ENCODE data around the gene CTSS. TPM values are rescaled to one million over a fixed set of nuclear protein-coding genes. Genes with fewer than 3 reads are reported as not detected.
A peak's percentile ranks its signal among the peaks of the same experiment; 100 is the strongest.
"Not testable (repeated sequence)": the region's sequence is repeated elsewhere in the genome, so short reads cannot be mapped to it uniquely, and the experiment has no call there.

CTSS gene
- total RNA-seq, 4 donors from 2014 or later, result 235 to 454 (median 330) TPM

DNA sequence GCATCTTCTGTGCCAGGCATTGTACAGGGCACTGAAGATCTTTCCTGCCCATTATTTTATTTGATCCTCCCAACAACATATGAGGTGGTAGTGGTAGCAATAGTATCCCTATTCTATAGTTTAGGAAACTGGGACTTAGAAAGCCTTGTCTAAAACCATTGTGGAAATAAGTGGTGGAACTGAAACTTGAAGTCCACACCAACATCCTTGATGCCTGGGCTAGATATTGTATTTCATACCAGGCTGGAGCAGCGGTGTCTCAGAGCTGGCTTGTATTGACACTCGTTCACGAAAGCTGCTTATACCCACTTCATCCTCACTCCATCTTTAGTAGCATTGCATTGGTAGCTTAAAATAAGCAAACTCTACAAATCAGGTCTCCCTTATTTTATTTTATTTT is 9.7 kb upstream of the CTSS start:
- Histone ChIP-seq H3K4me1 (no peaks in the 10 kb centered on the region), H3K36me3 (no peaks in the 10 kb centered on the region), H3K9me3 (no peaks in the 10 kb centered on the region), H3K4me3 (no peak overlapping the region), H3K27me3 (no peaks in the 10 kb centered on the region), H3K27ac (no peak overlapping the region)
- in situ Hi-C loops (cut with MboI; ENCODE audit: low pct_ligation_motif_present in 1 of 4, low pct_unique_long_range_greater_than_20kb in 1 of 4, low sequenced_read_pairs in 3 of 4) (no loop called here), intact Hi-C loops (cut with DNase I; ENCODE audit: low total_unique reads) (no loop called here)
- TF ChIP-seq POLR2AphosphoS5 (IDR thresholded peaks at IDR 0.05) (no peak), POLR2A (IDR thresholded peaks at IDR 0.05) (no peak), EP300 (IDR thresholded peaks at IDR 0.05; ENCODE audit: low read depth) (no peak)
- TF ChIP-seq, protein P1, sequence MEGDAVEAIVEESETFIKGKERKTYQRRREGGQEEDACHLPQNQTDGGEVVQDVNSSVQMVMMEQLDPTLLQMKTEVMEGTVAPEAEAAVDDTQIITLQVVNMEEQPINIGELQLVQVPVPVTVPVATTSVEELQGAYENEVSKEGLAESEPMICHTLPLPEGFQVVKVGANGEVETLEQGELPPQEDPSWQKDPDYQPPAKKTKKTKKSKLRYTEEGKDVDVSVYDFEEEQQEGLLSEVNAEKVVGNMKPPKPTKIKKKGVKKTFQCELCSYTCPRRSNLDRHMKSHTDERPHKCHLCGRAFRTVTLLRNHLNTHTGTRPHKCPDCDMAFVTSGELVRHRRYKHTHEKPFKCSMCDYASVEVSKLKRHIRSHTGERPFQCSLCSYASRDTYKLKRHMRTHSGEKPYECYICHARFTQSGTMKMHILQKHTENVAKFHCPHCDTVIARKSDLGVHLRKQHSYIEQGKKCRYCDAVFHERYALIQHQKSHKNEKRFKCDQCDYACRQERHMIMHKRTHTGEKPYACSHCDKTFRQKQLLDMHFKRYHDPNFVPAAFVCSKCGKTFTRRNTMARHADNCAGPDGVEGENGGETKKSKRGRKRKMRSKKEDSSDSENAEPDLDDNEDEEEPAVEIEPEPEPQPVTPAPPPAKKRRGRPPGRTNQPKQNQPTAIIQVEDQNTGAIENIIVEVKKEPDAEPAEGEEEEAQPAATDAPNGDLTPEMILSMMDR (IDR thresholded peaks at IDR 0.05), result no peak
- WGBS, 2 donors (ENCODE audit: low coverage in 1 of 2), result 89 to 100% methylated on average over 3 of the region's 3 CpGs
- DNase-seq, result no peak

DNA sequence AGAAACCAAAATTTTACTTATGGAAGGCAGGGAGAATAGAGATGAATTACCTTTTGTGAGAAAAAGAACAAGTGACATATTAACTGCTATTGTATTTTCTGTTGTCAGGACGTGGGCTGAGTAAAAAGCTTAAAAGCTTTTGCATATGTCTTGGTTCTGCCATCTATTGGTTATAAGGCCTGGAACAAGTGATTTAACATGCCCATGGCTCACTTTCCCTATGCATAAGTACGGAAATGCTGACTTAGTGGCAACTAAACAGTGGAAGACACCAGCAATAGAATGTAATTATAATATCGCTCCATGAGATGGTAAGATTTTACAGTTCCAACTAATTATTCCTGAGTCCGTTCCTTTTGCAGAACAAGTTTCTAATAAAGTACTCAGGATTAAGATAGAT is 6.7 kb upstream of the CTSS start:
- TF ChIP-seq, protein P1 (IDR thresholded peaks at IDR 0.05), result no peak
- TF ChIP-seq EP300 (IDR thresholded peaks at IDR 0.05; ENCODE audit: low read depth), result no peak
- no peak for TF ChIP-seq POLR2AphosphoS5 (IDR thresholded peaks at IDR 0.05)
- no peak for TF ChIP-seq POLR2A (IDR thresholded peaks at IDR 0.05)
- in situ Hi-C loops (cut with MboI; ENCODE audit: low pct_ligation_motif_present in 1 of 4, low pct_unique_long_range_greater_than_20kb in 1 of 4, low sequenced_read_pairs in 3 of 4), result no loop called here
- Histone ChIP-seq H3K36me3 (no peaks in the 10 kb centered on the region), H3K4me3 (no peak overlapping the region), H3K27ac (no peak overlapping the region), H3K4me1 (no peaks in the 10 kb centered on the region), H3K9me3 (no peaks in the 10 kb centered on the region), H3K27me3 (no peaks in the 10 kb centered on the region)
- no peak for DNase-seq
- intact Hi-C loops (cut with DNase I; ENCODE audit: low total_unique reads), result no loop called here
- WGBS, 2 donors (ENCODE audit: low coverage in 1 of 2), result 85 to 87% methylated on average over 4 of the region's 4 CpGs

DNA sequence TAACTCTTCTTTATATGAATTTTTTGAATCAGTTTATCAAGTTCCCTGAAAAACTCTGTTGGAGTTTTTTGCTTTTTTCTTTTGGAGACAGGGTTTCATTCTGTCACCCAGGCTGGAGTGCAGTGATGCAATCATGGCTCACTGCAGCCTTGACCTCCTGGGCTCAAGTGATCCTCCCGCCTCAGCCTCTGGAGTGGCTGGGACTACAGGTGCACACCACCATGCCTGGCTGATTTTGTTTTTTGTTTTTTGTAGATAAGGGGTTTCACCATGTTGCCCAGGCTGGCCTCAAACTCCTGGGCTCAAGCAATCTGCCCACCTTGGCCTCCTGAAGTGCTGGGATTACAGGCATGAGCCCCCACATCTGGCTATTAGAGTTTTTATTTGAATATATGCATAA is 2.1 kb upstream of the CTSS start:
- H3K4me3 ChIP-seq; H3K9me3 ChIP-seq; in situ Hi-C loops (cut with MboI; ENCODE audit: low pct_ligation_motif_present in 1 of 4, low pct_unique_long_range_greater_than_20kb in 1 of 4, low sequenced_read_pairs in 3 of 4); intact Hi-C loops (cut with DNase I; ENCODE audit: low total_unique reads); H3K27me3 ChIP-seq; H3K36me3 ChIP-seq; H3K27ac ChIP-seq; DNase-seq: not testable (repeated sequence)
- WGBS, 2 donors (ENCODE audit: low coverage in 1 of 2), result 96% methylated on average over 1 of the region's 1 CpG; no CpG with 5 or more reads in 1 of the 2 donors
- peaks cover 0 to 24% (median 14%) of the 10 kb centered on the region in 4 donors for H3K4me1 ChIP-seq

DNA sequence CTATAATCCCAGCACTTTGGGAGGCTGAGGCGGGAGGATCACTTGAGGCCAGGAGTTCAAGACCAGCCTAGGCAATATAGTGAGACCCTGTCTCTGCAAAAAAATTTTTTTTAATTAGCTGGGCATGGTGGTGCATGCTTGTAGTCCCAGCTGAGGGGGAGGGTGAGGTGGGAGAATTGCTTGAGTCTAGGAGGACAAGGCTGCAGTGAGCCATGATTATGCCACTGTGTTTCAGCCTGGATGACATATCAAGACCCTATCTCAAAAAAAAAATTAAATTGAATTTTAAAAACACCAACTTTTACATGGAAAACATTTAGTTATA is 361 bp upstream of the CTSS start:
- H3K27me3 ChIP-seq; in situ Hi-C loops (cut with MboI; ENCODE audit: low pct_ligation_motif_present in 1 of 4, low pct_unique_long_range_greater_than_20kb in 1 of 4, low sequenced_read_pairs in 3 of 4); DNase-seq; intact Hi-C loops (cut with DNase I; ENCODE audit: low total_unique reads); H3K36me3 ChIP-seq; H3K9me3 ChIP-seq: not testable (repeated sequence)
- peak overlapping the region; percentile 80 to 92 (median 85) for H3K27ac ChIP-seq
- 36% methylated on average over 1 of the region's 1 CpG; no CpG with 5 or more reads in 1 of the 2 donors for WGBS, 2 donors (ENCODE audit: low coverage in 1 of 2)
- peak overlapping the region in 3 of 4 donors; percentile 32 to 61 (median 45) for H3K4me3 ChIP-seq
- peak; percentile 17 for TF ChIP-seq POLR2A (IDR thresholded peaks at IDR 0.05)
- H3K4me1 ChIP-seq, result peaks cover 0 to 24% (median 14%) of the 10 kb centered on the region in 4 donors

DNA sequence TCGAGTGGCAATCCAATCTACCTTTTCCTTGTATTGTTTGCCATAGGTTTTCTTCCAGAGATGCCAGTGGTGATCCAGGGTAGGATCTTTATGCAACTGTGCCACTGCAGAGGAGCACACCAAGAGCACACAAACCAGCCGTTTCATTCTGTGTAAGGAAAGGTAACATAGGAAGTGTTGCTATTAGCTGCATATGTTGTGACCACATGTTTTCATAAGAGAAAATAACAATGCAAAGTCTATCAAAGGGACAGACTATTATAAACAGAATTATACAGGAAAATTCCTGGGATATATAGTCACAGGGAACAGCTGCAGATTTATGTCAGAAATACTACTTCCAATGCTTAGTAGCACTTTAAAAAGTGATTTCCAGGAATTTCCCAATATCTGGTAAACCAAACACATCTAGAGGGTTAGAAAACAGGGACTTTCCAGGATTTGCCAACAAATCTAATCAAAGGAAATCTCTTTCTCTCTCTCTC is 919 bp downstream of the CTSS start:
- peaks cover 0 to 28% (median 14%) of the 10 kb centered on the region in 4 donors for H3K4me1 ChIP-seq
- no peaks in the 10 kb centered on the region for H3K36me3 ChIP-seq
- H3K9me3 ChIP-seq, result no peaks in the 10 kb centered on the region
- no peaks in the 10 kb centered on the region for H3K27me3 ChIP-seq
- H3K27ac ChIP-seq, result peak overlapping the region; percentile 80 to 92 (median 85)
- DNase-seq, result no peak
- TF ChIP-seq POLR2A (IDR thresholded peaks at IDR 0.05) (peak; percentile 31), EP300 (IDR thresholded peaks at IDR 0.05; ENCODE audit: low read depth) (no peak), POLR2AphosphoS5 (IDR thresholded peaks at IDR 0.05) (no peak)
- TF ChIP-seq, protein P1 (IDR thresholded peaks at IDR 0.05), result no peak
- in situ Hi-C loops (cut with MboI; ENCODE audit: low pct_ligation_motif_present in 1 of 4, low pct_unique_long_range_greater_than_20kb in 1 of 4, low sequenced_read_pairs in 3 of 4), result no loop called here
- intact Hi-C loops (cut with DNase I; ENCODE audit: low total_unique reads), result no loop called here
- 14 to 33% methylated on average over 1 to 2 of the region's 2 CpGs for WGBS, 2 donors (ENCODE audit: low coverage in 1 of 2)
- H3K4me3 ChIP-seq, result peak overlapping the region in 3 of 4 donors; percentile 32 to 61 (median 45)
